ENCODE measurements around the gene FEM1C.

FEM1C gene

DNA sequence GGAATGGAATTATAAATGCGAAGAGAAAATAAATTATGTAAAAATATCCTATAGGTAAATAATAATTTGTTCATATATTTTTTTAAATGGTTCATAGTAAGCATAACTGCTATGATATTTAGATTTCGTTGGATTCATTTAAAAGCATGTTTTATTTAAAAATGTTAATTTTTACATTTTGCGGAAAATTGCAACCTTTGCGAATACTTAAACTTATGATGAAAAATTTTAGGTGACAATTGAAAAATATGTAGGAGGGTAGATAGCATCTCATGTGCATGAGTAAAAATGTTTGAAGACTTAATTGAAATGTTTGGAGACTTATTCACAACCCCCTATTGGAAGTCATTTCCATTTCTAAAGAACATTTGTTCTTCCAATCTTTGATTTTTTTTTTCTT lies 4.1 kb upstream of the FEM1C start:
- TF ChIP-seq, protein P1, sequence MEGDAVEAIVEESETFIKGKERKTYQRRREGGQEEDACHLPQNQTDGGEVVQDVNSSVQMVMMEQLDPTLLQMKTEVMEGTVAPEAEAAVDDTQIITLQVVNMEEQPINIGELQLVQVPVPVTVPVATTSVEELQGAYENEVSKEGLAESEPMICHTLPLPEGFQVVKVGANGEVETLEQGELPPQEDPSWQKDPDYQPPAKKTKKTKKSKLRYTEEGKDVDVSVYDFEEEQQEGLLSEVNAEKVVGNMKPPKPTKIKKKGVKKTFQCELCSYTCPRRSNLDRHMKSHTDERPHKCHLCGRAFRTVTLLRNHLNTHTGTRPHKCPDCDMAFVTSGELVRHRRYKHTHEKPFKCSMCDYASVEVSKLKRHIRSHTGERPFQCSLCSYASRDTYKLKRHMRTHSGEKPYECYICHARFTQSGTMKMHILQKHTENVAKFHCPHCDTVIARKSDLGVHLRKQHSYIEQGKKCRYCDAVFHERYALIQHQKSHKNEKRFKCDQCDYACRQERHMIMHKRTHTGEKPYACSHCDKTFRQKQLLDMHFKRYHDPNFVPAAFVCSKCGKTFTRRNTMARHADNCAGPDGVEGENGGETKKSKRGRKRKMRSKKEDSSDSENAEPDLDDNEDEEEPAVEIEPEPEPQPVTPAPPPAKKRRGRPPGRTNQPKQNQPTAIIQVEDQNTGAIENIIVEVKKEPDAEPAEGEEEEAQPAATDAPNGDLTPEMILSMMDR (conservative IDR thresholded peaks at IDR 0.05; ENCODE audit: low read depth, low read length) = no peak
- no peak for DNase-seq (ENCODE audit: low read depth)
- no peak overlapping the region for H3K4me3 ChIP-seq (ENCODE audit: low read depth, low read length)

DNA sequence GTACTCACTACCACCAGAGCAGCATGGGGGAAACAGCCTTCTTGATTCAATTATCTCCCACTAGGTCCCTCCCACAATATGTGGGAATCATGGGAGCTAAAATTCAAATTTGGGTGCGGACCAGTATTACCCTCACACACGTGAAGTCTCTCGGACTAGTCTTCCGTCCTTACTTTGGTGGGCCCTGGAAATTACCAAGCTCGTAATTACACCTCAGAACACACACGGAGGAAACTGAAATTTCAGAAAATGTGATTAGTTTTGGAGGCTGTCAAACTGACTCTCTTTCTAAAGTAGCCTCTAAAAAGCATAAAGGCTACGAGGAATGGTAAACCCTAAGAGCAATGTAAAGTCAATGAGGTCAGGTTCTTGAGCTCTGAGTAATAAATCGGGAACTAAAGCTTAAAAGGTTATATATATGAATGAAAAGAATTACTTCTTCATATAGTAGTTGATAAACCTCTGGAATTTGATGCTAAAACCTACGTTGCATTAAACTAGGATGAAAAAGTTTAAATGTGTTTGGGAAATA lies 842 bp upstream of the FEM1C start:
- DNase-seq (ENCODE audit: low read depth) = no peak
- H3K4me3 ChIP-seq (ENCODE audit: low read depth, low read length) = no peak overlapping the region
- TF ChIP-seq, protein P1 (conservative IDR thresholded peaks at IDR 0.05; ENCODE audit: low read depth, low read length) = no peak

DNA sequence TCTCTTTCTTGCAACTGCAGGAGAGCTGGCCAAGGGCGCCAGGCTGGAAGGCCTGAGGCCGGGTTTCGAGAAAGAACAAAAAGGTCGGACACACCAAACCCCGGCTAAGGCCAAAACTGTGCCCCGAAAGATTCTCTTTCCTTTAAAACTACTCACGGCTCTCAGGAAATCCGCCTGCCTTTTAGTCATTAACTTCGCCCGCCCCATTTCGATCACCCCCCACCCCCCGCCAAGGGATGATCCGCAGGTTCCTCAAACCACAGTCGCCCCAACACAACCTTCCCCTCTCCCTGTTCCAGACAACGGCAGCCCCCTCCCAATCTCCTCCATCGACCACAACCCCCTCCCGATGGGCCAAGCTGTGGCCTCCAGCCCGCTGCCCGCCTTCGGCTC lies 536 bp downstream of the FEM1C start:
- peak overlapping the region; percentile 85 for H3K4me3 ChIP-seq (ENCODE audit: low read depth, low read length)
- DNase-seq (ENCODE audit: low read depth) = no peak
- TF ChIP-seq, protein P1 (conservative IDR thresholded peaks at IDR 0.05; ENCODE audit: low read depth, low read length) = no peak

DNA sequence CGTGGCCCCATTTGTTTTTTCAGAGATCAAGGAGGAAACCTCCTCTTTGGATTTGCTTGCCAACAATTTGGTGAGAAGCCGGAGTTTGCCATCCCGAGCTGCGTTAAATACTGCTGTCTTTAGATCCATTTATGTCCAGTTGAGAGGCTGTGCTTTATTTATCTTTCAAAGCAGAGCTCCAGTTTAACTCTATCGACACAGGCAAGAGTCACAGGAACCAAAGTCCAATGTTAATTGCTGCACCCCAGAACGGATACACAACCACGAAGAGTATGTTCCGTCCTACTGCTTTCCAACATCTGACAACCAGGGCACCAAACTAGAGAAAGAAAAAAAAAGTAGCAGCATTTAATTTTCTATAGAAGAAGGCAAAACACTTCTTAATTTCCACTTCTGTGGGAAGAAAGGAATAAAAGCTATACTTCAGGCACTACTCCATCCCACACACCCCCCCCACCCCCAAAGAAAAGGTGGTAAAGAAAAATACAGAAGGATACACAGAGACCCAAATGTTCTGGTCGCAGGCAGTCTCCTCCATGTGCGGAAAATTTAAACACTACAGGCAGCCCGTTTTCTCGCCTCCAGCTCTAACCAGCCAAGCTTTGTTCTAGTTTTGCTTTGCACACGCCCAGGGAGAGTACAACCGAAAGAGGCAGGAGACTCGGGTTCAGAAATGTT lies 1.1 kb downstream of the FEM1C start:
- TF ChIP-seq, protein P1 (conservative IDR thresholded peaks at IDR 0.05; ENCODE audit: low read depth, low read length) = peak; percentile 5
- peak overlapping the region; percentile 85 for H3K4me3 ChIP-seq (ENCODE audit: low read depth, low read length)
- peak; percentile 75 for DNase-seq (ENCODE audit: low read depth)

DNA sequence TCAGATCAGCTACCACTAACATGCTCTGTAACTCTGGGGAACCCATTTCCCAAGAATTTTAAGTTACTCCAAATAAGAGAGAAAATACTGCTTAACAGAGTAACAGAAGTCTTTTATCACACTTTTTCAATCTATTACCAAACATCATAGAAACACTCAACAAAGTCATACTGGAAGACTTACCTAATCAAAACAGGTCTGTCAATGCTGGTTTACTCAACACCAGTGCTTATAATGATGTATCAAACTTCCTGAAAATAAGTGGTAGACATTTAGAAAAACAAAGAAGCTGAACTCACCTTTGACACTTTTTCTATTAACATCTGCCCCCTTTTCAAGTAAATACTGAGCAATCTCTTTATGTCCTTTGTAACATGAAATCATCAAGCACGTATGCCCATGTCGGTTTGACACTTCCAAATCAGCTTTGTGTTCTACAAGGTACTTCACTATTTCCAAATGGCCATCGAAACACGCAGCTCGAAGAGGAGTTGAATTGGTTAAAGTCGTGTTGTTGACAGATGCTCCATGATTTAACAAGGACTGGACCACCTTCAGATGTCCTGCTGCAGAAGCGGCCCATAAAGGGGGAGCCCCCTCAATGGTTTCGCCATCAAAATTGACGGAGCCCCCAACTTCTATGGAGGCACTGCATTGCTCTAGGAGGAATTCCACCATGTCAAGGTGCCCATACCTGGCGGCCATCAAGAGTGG lies 1.8 kb downstream of the FEM1C start:
- TF ChIP-seq, protein P1 (conservative IDR thresholded peaks at IDR 0.05; ENCODE audit: low read depth, low read length) = no peak
- DNase-seq (ENCODE audit: low read depth) = no peak
- H3K4me3 ChIP-seq (ENCODE audit: low read depth, low read length) = peak overlapping the region; percentile 85

DNA sequence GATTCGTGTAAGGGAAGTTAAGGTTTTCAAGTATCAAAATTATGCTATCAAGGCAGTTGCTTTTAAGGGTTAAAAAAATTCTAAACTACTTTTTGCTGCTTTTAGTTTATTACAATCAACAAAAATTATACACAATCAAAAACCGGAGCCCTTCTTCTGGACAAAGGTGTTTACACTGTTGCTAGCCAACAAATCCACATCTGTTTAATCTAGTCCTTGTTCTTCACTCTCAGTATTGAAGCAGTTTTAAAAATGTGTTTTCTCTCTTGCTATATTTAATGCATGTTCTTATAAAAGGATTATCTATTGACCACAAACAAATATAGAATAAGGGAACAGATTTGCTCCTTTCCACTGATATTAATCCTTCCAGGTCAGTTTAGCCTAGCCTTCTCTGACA lies 2.5 kb downstream of the FEM1C start:
- TF ChIP-seq, protein P1 (conservative IDR thresholded peaks at IDR 0.05; ENCODE audit: low read depth, low read length) = no peak
- peak overlapping the region; percentile 85 for H3K4me3 ChIP-seq (ENCODE audit: low read depth, low read length)
- peak; percentile 48 for DNase-seq (ENCODE audit: low read depth)
